ENCODE results near the gene DGKG.

GRCh38 chr3:186198442-186198841 lies 163.6 kb downstream of the DGKG start:
- TF ChIP-seq POLR2AphosphoS5 (IDR thresholded peaks at IDR 0.05; ENCODE audit: borderline replicate concordance, low read depth, low read length) = no peak
- TF ChIP-seq EZH2 (IDR thresholded peaks at IDR 0.05) = no peak

Measured in SK-N-MC (cell line).